Fibroblast of peridontal ligament (primary cell): ENCODE results near the gene FOXL3.
"Not testable (repeated sequence)": the region's sequence is repeated elsewhere in the genome, so short reads cannot be mapped to it uniquely, and the experiment has no call there.

ENCODE experiments used
- DNase-seq: peaks from one replicate; pipeline ENCODE4 v3.0.0-alpha.2; 2010; ENCODE audit errors: extremely low read depth

Gene FOXL3

GRCh38 chr7:323410-323809 lies 33.4 kb downstream of the FOXL3 start:
- no peak for DNase-seq

DNA sequence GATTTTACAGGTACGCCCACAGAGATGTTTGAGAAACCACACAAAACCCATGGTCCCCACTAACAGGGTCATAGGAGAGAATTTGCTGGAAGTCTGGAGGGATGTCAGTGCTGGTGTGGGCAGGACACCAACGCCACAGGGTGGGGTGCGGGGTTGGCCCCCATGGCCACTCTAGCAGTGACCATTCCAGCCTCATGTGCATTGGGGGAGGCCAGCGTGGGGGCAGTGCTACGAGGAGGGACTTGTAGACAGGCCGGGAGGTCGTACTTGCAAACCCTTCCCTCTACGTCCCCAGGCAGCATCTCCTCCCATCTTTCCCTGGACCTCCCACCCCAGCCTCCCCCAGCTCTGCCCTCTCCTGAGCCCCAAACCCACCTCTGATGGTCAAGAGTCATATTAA lies 34.0 kb downstream of the FOXL3 start:
- DNase-seq: no peak

GRCh38 chr7:325051-325798 lies 35.3 kb downstream of the FOXL3 start:
- DNase-seq: no peak

DNA sequence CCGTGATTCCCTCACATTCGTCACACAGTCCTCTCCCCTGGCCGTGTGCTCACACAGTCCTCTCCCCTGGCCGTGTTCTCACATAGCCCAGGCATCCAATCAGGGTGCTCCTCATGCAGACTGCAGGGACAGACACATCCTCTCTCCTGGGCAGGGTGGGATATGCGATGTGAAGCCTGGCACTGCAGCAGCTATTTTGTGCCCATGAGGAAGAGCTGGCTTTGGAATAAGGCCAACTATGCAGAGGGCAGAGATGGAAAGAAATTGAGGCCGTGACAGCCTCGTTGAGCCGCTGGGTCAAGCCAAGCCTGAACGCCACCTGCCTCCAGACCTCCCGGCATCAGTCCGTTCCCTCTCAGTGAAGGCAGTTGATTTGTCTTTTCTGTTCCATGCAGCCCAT lies 35.8 kb downstream of the FOXL3 start:
- no peak for DNase-seq

DNA sequence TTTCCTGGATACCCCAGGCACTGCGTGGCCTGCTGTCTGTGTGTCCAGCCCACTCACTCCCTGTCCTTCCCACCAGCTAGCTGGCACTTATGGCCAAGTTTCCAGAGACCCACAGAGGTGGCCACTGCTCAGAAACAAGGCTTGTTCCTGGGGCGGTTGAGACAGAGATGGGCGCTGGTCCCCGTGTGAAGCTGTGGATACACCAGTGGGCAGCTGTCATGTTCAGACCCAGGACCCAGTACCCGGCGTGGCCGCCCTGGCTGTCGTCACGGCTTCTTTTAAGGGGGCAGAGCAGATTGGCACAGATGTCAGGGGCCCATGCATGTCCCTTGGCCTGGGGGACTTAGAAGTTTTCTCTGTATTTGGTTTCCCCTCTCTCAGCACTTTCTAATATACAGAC lies 36.3 kb downstream of the FOXL3 start:
- no peak for DNase-seq

DNA sequence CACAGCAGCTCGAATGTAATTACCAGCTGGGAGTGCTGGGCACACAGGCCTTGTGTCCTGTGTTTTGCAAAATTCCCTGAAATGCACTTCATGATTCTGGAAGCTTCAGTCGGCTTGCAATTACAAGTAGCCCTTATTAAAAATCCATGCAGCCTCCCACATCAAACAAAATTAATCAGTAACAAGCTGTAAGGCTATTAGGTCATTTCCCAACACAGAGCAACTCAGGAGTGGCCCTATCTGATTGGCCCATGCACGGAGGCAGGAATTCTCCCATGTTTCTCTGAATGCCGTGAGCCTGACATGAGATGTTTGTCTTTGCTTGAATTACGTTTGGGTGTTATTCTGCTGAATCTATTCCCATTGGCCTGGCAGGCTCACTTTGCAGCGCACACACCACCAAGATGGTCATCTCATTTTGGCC lies 36.9 kb downstream of the FOXL3 start:
- no peak for DNase-seq

- no peak for DNase-seq
Observed at GRCh38 chr7:327233-327931, 37.4 kb downstream of the FOXL3 start.

DNA sequence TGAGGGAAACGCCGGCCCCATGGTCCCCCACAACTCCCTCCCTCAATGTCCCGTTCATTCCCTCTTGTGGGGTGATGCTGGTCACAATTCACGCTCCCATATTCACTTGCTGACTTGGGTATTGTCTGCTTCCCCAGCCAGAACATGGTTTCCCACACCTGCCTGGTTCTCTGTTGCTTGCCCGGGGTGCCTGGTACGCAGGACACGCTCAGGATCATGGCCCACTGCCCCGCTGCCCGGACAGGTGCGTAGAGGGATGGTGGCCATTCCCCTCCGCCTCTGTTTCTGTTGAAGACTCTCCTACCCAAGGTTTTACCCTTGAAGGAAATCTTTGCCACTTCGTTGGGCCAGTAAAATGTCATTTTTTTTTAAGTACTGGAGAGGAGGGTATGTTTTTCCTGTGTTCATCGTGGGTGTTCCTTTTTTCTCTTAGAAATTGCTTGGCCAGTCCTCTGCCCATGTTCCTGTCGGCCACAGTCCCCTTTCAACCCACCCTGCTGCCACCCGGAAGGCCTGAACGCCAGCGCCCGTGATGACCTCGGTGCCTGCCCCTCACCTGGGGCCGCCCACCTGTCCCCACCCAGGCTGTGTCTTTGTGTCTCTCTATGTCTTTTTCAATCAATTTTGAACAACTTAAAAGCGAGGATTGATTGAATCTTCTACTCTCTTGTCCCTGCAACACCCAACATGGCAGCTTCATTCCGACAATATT lies 38.2 kb downstream of the FOXL3 start:
- DNase-seq: no peak

DNA sequence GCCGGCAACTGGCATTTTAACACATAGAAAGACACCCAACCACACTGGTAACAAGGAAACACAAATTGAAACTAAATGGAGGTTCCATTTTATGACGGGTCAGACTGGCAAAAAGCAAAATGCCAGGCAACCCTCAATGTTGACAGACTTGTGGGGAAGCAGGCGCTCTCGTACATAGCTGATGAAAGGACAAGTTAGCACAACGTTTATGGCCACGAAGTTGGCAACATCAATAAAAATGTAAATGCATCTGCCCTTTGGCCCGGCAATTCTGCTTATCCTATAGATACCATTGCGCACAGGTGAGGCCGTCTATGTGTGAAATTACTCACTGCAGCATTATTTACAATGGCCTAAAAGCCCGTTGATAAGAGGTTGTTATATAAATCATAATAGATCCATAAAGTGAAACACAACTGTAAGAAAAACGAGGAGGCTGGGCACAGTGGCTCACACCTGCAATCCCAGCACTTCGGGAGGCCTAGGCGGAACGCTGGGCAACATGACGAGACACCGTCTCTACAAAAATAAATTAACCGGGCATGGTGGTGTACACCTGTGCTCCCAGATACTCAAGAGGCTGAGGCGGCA lies 39.8 kb downstream of the FOXL3 start:
- no peak for DNase-seq

GRCh38 chr7:330511-331230 lies 40.7 kb downstream of the FOXL3 start:
- DNase-seq: no peak

GRCh38 chr7:332020-332517 lies 42.1 kb downstream of the FOXL3 start:
- DNase-seq: no peak

DNA sequence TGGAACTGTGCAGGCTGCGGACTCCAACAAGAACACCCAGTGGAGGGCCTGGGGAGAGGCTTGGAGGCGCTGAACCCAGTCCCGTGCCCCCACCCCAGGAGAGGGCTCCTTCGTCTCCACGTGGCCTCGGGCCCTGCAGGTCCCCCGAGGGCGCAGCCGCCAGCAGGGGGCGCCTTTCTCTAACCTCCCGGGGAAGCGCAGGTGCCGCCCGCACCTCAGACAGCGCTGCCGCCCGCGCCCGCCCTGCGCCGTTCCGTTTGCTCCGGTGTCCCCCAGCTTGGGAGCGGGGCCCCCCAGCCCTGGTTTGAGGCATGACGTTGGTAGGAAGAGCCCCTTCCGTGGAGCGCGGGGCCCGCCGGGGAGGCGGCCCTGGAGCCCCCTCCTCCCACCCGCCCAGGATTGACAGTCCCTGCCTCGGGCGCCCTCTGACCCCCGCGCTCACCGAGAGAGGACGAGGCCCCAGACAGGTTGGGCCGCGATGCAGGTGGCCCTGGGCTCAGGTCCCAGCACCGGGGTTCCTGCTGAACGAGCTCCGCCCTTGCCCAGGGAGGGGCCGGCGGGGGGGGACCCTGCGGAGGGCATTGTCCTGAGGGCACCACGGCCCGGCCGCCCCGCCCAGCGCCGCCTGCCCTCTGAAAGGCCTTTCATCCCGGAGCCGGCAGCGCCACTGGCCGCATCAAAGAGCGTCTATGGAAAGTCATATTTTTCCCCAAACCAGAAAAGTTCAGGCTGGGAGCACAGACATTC lies 42.8 kb downstream of the FOXL3 start:
- peak; percentile 11 for DNase-seq

GRCh38 chr7:333393-333764 lies 43.4 kb downstream of the FOXL3 start:
- no peak for DNase-seq

DNA sequence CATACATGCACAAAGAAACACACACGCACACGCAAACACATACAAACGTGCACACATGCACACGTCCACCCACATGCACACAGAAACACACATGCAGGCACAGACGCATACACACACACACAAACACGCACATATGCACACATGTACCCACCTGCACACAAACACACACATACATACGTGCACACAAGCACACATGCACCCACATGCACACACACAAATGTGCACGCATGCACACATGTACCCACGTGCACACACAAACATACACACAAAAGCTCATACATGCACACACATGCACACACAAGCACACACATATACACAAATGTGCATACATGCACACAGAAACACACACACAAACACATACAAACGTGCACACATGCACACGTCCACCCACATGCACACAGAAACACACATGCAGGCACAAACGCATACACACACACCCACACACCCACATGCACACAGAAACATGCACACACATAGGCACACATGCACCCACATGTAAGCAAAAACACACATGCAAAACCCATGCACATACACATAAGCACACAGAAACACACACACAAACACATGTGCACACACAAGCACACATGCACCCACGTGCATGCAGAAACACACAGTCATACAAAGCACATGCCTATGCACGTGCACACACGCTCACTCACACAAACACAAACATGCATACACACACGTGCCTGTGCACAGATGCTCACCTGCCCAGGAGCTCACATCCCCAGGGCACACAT lies 44.8 kb downstream of the FOXL3 start:
- DNase-seq: no peak

- DNase-seq: no peak
Observed at GRCh38 chr7:335358-336148, 45.6 kb downstream of the FOXL3 start.

DNA sequence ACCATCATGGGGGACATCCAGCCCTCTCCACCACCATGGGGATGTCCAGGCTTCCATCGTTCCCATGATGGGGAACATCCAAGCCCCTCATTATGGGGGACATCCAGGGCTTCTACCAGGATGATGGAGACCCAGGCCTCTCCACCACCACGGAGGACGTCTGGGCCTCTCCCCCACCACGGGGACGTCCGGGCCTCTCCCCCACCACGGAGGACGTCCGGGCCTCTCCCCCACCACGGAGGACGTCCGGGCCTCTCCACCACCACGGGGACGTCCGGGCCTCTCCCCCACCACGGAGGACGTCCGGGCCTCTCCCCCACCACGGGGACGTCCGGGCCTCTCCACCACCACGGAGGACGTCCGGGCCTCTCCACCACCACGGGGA lies 46.2 kb downstream of the FOXL3 start:
- DNase-seq: not testable (repeated sequence)

- DNase-seq: no peak
Observed at GRCh38 chr7:336810-337566, 47.0 kb downstream of the FOXL3 start.

DNA sequence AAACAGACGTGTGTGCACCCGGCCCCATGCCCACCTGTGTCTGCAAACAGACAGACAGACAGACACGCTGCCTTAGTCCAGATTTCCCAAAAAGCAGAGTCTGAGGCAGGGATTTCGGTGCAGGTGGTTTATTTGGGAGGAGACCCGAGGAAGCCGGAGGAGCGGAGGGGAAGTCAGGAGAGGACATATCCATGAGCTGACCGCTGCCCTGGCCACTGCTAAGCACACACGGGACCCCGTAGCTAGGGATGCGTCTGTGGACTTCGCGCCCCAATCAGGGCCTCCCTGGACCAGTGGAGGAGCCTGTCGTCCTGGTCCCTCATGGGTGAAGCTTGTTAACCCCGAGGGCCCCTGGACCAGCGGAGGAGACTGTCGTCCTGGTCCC lies 47.6 kb downstream of the FOXL3 start:
- no peak for DNase-seq
